Smooth muscle cell of the brain vasculature (primary cell): ENCODE measurements around the gene SLC10A6.

ENCODE experiments used
- DNase-seq: peaks from one replicate; pipeline ENCODE4 v3.0.0-alpha.2; 2012; ENCODE audit warnings: low read depth, low spot score

The SLC10A6 gene

GRCh38 chr4:86778175-86778574 lies 71.0 kb downstream of the SLC10A6 start:
- no peak for DNase-seq

- no peak for DNase-seq
Observed at GRCh38 chr4:86775061-86775460, 74.1 kb downstream of the SLC10A6 start.
